ENCODE data around the gene NEK7. TPM values are rescaled to one million over a fixed set of nuclear protein-coding genes. Genes with fewer than 3 reads are reported as not detected.

Gene NEK7
- total and polyA plus RNA-seq, 9 donors, result 25.0 to 87.0 (median 61.3) TPM

- TF ChIP-seq POLR2A (IDR thresholded peaks at IDR 0.05) (no peak), EP300 (IDR thresholded peaks at IDR 0.05) (no peak), CTCF (IDR thresholded peaks at IDR 0.05) (no peak)
- Histone ChIP-seq H3K4me3 (no peak overlapping the region), H3K36me3 (no peaks in the 10 kb centered on the region), H3K27me3 (no peaks in the 10 kb centered on the region), H3K27ac (no peak overlapping the region), H3K4me1 (ENCODE audit: insufficient read depth) (no peaks in the 10 kb centered on the region), H3K9me3 (no peaks in the 10 kb centered on the region)
- intact Hi-C loops (cut with DNase I), result no loop called here
- 71 to 81% (median 78%) methylated on average over 1 of the region's 1 CpG for WGBS, 3 donors
- no peak for DNase-seq
These were observed 118.8 kb downstream of the NEK7 start for GRCh38 chr1:198275597-198275996.

GRCh38 chr1:198276241-198276640 is 119.4 kb downstream of the NEK7 start:
- H3K27me3 ChIP-seq, result no peaks in the 10 kb centered on the region
- TF ChIP-seq CTCF (IDR thresholded peaks at IDR 0.05) (no peak), POLR2A (IDR thresholded peaks at IDR 0.05) (no peak), EP300 (IDR thresholded peaks at IDR 0.05) (no peak)
- no peak overlapping the region for H3K27ac ChIP-seq
- H3K4me1 ChIP-seq (ENCODE audit: insufficient read depth), result no peaks in the 10 kb centered on the region
- no peaks in the 10 kb centered on the region for H3K36me3 ChIP-seq
- no peak for DNase-seq
- no peak overlapping the region for H3K4me3 ChIP-seq
- intact Hi-C loops (cut with DNase I), result no loop called here
- WGBS, 3 donors, result 88 to 98% (median 91%) methylated on average over 1 of the region's 1 CpG
- H3K9me3 ChIP-seq, result no peaks in the 10 kb centered on the region

GRCh38 chr1:198278943-198279342 is 122.1 kb downstream of the NEK7 start:
- Histone ChIP-seq H3K36me3 (no peaks in the 10 kb centered on the region), H3K4me1 (ENCODE audit: insufficient read depth) (peaks cover 2% of the 10 kb centered on the region), H3K27ac (no peak overlapping the region), H3K27me3 (no peaks in the 10 kb centered on the region), H3K4me3 (no peak overlapping the region), H3K9me3 (no peaks in the 10 kb centered on the region)
- 90 to 98% (median 96%) methylated on average over 1 of the region's 1 CpG for WGBS, 3 donors
- TF ChIP-seq POLR2A (IDR thresholded peaks at IDR 0.05) (no peak), EP300 (IDR thresholded peaks at IDR 0.05) (no peak), CTCF (IDR thresholded peaks at IDR 0.05) (no peak)
- DNase-seq, result no peak
- intact Hi-C loops (cut with DNase I), result no loop called here

GRCh38 chr1:198280080-198280479 is 123.3 kb downstream of the NEK7 start:
- Histone ChIP-seq H3K27me3 (no peaks in the 10 kb centered on the region), H3K36me3 (no peaks in the 10 kb centered on the region), H3K27ac (no peak overlapping the region), H3K9me3 (no peaks in the 10 kb centered on the region), H3K4me3 (no peak overlapping the region), H3K4me1 (ENCODE audit: insufficient read depth) (peaks cover 2% of the 10 kb centered on the region)
- no peak for TF ChIP-seq EP300 (IDR thresholded peaks at IDR 0.05)
- TF ChIP-seq POLR2A (IDR thresholded peaks at IDR 0.05), result no peak
- TF ChIP-seq CTCF (IDR thresholded peaks at IDR 0.05), result no peak
- 92 to 98% (median 97%) methylated on average over 2 of the region's 2 CpGs for WGBS, 3 donors
- DNase-seq, result no peak
- intact Hi-C loops (cut with DNase I), result no loop called here

GRCh38 chr1:198281911-198282310 is 125.1 kb downstream of the NEK7 start:
- no peak for DNase-seq
- TF ChIP-seq POLR2A (IDR thresholded peaks at IDR 0.05) (no peak), EP300 (IDR thresholded peaks at IDR 0.05) (no peak), CTCF (IDR thresholded peaks at IDR 0.05) (no peak)
- Histone ChIP-seq H3K27me3 (no peaks in the 10 kb centered on the region), H3K27ac (no peak overlapping the region), H3K9me3 (no peaks in the 10 kb centered on the region), H3K36me3 (no peaks in the 10 kb centered on the region), H3K4me1 (ENCODE audit: insufficient read depth) (peaks cover 2% of the 10 kb centered on the region), H3K4me3 (no peak overlapping the region)
- intact Hi-C loops (cut with DNase I), result no loop called here
- 88 to 96% (median 93%) methylated on average over 1 of the region's 1 CpG for WGBS, 3 donors

All from ovary (tissue), 9 donors.